ENCODE data around the gene SCYL1.

SCYL1 gene

GRCh38 chr11:65537620-65538231 lies 12.8 kb downstream of the SCYL1 start:
- DNase-seq: no peak

GRCh38 chr11:65538232-65538914 lies 13.5 kb downstream of the SCYL1 start:
- DNase-seq: no peak

- no peak for DNase-seq
These were observed 14.2 kb downstream of the SCYL1 start for GRCh38 chr11:65538915-65539743.

- no peak for DNase-seq
These were observed 14.9 kb downstream of the SCYL1 start for GRCh38 chr11:65539744-65540289.

GRCh38 chr11:65540290-65541092 lies 15.6 kb downstream of the SCYL1 start:
- DNase-seq: peak; percentile 82

- DNase-seq: no peak
These were observed 16.5 kb downstream of the SCYL1 start for GRCh38 chr11:65541093-65541982.

GRCh38 chr11:65542738-65543390 lies 18.0 kb downstream of the SCYL1 start:
- DNase-seq: no peak

- no peak for DNase-seq
These were observed 21.0 kb downstream of the SCYL1 start for GRCh38 chr11:65545853-65546216.

GRCh38 chr11:65546217-65546958 lies 21.5 kb downstream of the SCYL1 start:
- DNase-seq: peak; percentile 98 to 99

- no peak for DNase-seq
These were observed 22.7 kb downstream of the SCYL1 start for GRCh38 chr11:65547446-65548125.

- no peak for DNase-seq
These were observed 23.5 kb downstream of the SCYL1 start for GRCh38 chr11:65548395-65548794.

- DNase-seq: no peak
These were observed 24.2 kb downstream of the SCYL1 start for GRCh38 chr11:65549096-65549495.

GRCh38 chr11:65551572-65552387 lies 26.9 kb downstream of the SCYL1 start:
- DNase-seq: peak; percentile 55 to 58

GRCh38 chr11:65552388-65552951 lies 27.6 kb downstream of the SCYL1 start:
- no peak for DNase-seq

GRCh38 chr11:65553301-65554001 lies 28.6 kb downstream of the SCYL1 start:
- peak; percentile 54 to 59 for DNase-seq

- no peak for DNase-seq
These were observed 29.4 kb downstream of the SCYL1 start for GRCh38 chr11:65554057-65554818.

- DNase-seq: no peak
These were observed 30.1 kb downstream of the SCYL1 start for GRCh38 chr11:65554842-65555430.
